K562 (cell line): ENCODE measurements around the gene LRRC27. TPM values are rescaled to one million over a fixed set of nuclear protein-coding genes. Genes with fewer than 3 reads are reported as not detected.
A peak's percentile ranks its signal among the peaks of the same experiment; 100 is the strongest.

Experiments
- CSDE1 ChIP-seq, 2 experiments: fragments of 450-650 bp; IDR thresholded peaks; 2 replicates each; pipeline ENCODE4 v1.6.1; 2016; ENCODE audit warnings: mild to moderate bottlenecking in 1 of 2
- ETV1 ChIP-seq: fragments of 450-650 bp; conservative IDR thresholded peaks from 2 replicates; pipeline ENCODE4 v1.6.1; 2016; ENCODE audit warnings: missing genetic modification characterization, control low read depth, low read depth, missing compliant biosample characterization
- FOXA3 ChIP-seq, 2 experiments: fragments of 450-650 bp in 1 of 2; sonication (generic) in 1 of 2; formaldehyde crosslinking; IDR thresholded peaks in 1 of 2; conservative IDR thresholded peaks in 1 of 2; 2 replicates each; pipeline versions ENCODE4 v1.4.0 to v1.8.0; 2020 to 2022; ENCODE audit warnings: mild to moderate bottlenecking in 2 of 2, missing genetic modification reagents in 1 of 2
- GABPB2 ChIP-seq: fragments of 250-450 bp; sonication (Bioruptor Pico); conservative IDR thresholded peaks from 2 replicates; pipeline ENCODE4 v1.5.1; 2021; ENCODE audit warnings: mild to moderate bottlenecking
- HCFC1 ChIP-seq: IDR thresholded peaks from 2 replicates; pipeline ENCODE4 v1.6.1; 2012; ENCODE audit warnings: low read depth, low read length, improper control_type of control experiment
- HNRNPH1 ChIP-seq: fragments of 200-400 bp; formaldehyde crosslinking; optimal IDR thresholded peaks from 2 replicates; pipeline ENCODE3; 2017; ENCODE audit warnings: low read depth, mild to moderate bottlenecking, low read length, moderate library complexity
- HSF4 ChIP-seq: fragments of 250-450 bp; sonication (Bioruptor Pico); IDR thresholded peaks from 2 replicates; pipeline ENCODE4 v2.1.2; 2022; ENCODE audit warnings: mild to moderate bottlenecking, moderate library complexity, borderline replicate concordance
- MCM3 ChIP-seq: fragments of 450-650 bp; IDR thresholded peaks from 2 replicates; pipeline ENCODE4 v1.6.1; 2016
- NCOA2 ChIP-seq, 2 experiments: fragments of 450-650 bp; IDR thresholded peaks; 2 replicates each; pipeline ENCODE4 v1.6.1; 2018; ENCODE audit warnings: mild to moderate bottlenecking in 2 of 2, moderate library complexity in 1 of 2; ENCODE audit not compliant: partially characterized antibody in 2 of 2
- NONO ChIP-seq, 2 experiments: fragments of 200-400 bp in 1 of 2; fragments of 450-650 bp in 1 of 2; formaldehyde crosslinking in 1 of 2; IDR thresholded peaks; 2 replicates each; pipeline ENCODE4 v1.6.1; 2017; ENCODE audit warnings: low read depth in 2 of 2, mild to moderate bottlenecking in 2 of 2, moderate library complexity in 2 of 2, low read length in 1 of 2
- NRF1 ChIP-seq, 2 experiments: fragments of 450-650 bp; IDR thresholded peaks in 1 of 2; conservative IDR thresholded peaks in 1 of 2; 2 replicates each; pipeline ENCODE4 v1.6.1; 2014; ENCODE audit warnings: mild to moderate bottlenecking in 2 of 2
- POLR2B ChIP-seq: fragments of 450-650 bp; IDR thresholded peaks from 2 replicates; pipeline ENCODE4 v1.6.1; 2018; ENCODE audit warnings: low read depth; ENCODE audit not compliant: partially characterized antibody
- POLR2G ChIP-seq: fragments of 200-400 bp; formaldehyde crosslinking; IDR thresholded peaks from 2 replicates; pipeline ENCODE4 v1.6.1; 2017; ENCODE audit warnings: low read depth, mild to moderate bottlenecking, antibody characterized with exemption, low read length, moderate library complexity
- RAD21 ChIP-seq, 2 experiments: fragments of 250-450 bp in 1 of 2; fragments of 450-650 bp in 1 of 2; sonication (Bioruptor Pico) in 1 of 2; formaldehyde crosslinking in 1 of 2; IDR thresholded peaks in 1 of 2; conservative IDR thresholded peaks in 1 of 2; 2 replicates each; pipeline versions ENCODE4 v1.4.0 to v1.8.0; 2020 to 2022; ENCODE audit warnings: mild to moderate bottlenecking in 2 of 2, moderate library complexity in 1 of 2
- RAD51 ChIP-seq: fragments of 450-650 bp; IDR thresholded peaks from 2 replicates; pipeline ENCODE4 v1.7.1; 2016; ENCODE audit warnings: low read depth, mild to moderate bottlenecking, borderline replicate concordance
- RNF2 ChIP-seq: sonication (generic); IDR thresholded peaks from 2 replicates; pipeline ENCODE4 v1.6.1; 2016
- SMAD1 ChIP-seq: fragments of 150-350 bp; IDR thresholded peaks from 2 replicates; pipeline ENCODE4 v1.6.1; 2014; ENCODE audit warnings: low read length, low read depth; ENCODE audit not compliant: partially characterized antibody
- TAF15 ChIP-seq: fragments of 200-400 bp; formaldehyde crosslinking; IDR thresholded peaks from 2 replicates; pipeline ENCODE4 v1.6.1; 2017; ENCODE audit warnings: mild to moderate bottlenecking, low read depth, low read length, moderate library complexity
- TCFL5 ChIP-seq: fragments of 250-450 bp; sonication (Bioruptor Pico); conservative IDR thresholded peaks from 2 replicates; pipeline ENCODE4 v1.6.1; 2021; ENCODE audit warnings: mild to moderate bottlenecking, moderate library complexity, matching md5 sums
- TGIF2 ChIP-seq: sonication (generic); formaldehyde crosslinking; IDR thresholded peaks from 2 replicates; pipeline ENCODE4 v1.8.1; 2022; ENCODE audit warnings: mild to moderate bottlenecking, missing genetic modification reagents, moderate library complexity
- WHSC1 ChIP-seq: IDR thresholded peaks from one replicate; pipeline ENCODE4 v1.6.1; 2012; ENCODE audit warnings: low read length, control low read depth, inconsistent platforms
- ZNF584 ChIP-seq: fragments of 200-800 bp; sonication (Bioruptor generic); IDR thresholded peaks from 2 replicates; pipeline ENCODE4 v1.6.1; 2016; ENCODE audit warnings: low read depth, mild to moderate bottlenecking, missing genetic modification characterization, missing compliant biosample characterization
- polyA plus RNA-seq, 8 experiments: library from polyadenylated mRNA; depleted of rRNA in 4 of 8; stranded (reverse) in 5 of 8; unstranded in 3 of 8; fragments of >200 nt; fragmentation: Nextera tagmentation in 2 of 8; fragmentation: Illumina TruSeq in 1 of 8; extraction: Ambion mirVana in 2 of 8; extraction: Trizol in 1 of 8; gene quantifications; 2 replicates each; pipeline versions ENCODE4 v1.2.1 to v1.2.3, GENCODE V29; 2011 to 2014; ENCODE audit warnings: inconsistent platforms in 1 of 8, missing spikeins in 1 of 8
- total RNA-seq, 7 experiments: library from RNA; depleted of rRNA in 6 of 7; stranded (reverse); fragments of >200 nt in 6 of 7; fragmentation: Illumina TruSeq in 2 of 7; extraction: Trizol in 2 of 7; gene quantifications; 2 replicates each; pipeline versions ENCODE4 v1.2.1 to v1.2.3, GENCODE V29; 2011 to 2021; ENCODE audit warnings: low replicate concordance in 1 of 7
- TF ChIP-seq, protein P1 (sequence below): sonication (generic); formaldehyde crosslinking; IDR thresholded peaks from 2 replicates; pipeline ENCODE4 v1.9.0; 2022; ENCODE audit warnings: mild to moderate bottlenecking, missing genetic modification reagents
- TF ChIP-seq, protein P2 (sequence below): sonication (generic); formaldehyde crosslinking; IDR thresholded peaks from 2 replicates; pipeline ENCODE4 v1.8.0; 2022; ENCODE audit warnings: mild to moderate bottlenecking, missing genetic modification reagents
- TF ChIP-seq, protein P3 (sequence below): sonication (generic); formaldehyde crosslinking; IDR thresholded peaks from 2 replicates; pipeline ENCODE4 v1.8.0; 2022; ENCODE audit warnings: mild to moderate bottlenecking, missing genetic modification reagents

LRRC27 gene
- total and polyA plus RNA-seq, 9 of the 15 experiments (the other 6 are each of a cell fraction or from before 2014, with no cell fraction given): 0.10 to 2.7 (median 1.4) TPM

DNA sequence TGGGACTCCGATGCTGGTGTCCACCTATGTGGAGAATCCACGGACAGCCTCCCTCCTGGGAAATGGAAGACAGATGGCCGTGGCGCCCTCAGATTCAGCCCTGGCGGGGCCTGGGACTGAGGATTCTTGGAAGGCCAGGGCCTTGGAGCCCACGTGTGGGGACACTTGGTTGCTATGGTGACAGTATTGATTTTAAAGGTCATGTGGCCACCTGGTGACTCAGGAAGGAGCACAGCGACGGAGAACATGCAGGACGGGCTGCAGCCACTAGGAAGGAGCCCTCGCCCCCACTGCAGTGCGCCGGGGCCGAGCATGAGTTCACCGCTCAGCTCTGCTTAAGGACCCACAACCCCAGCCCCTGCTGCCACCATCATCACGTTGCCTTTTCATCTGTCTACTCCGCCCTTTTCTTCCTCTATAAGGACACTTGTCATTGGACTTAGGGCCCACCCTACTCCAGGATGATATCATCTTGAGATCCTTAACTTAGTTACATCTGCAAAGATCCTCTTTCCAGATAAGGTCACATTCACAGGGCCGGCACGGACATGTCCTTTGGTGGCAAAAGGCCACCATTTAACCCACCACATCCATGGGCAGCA is 20.6 kb upstream of the LRRC27 start (continued):
- no peak for TF ChIP-seq POLR2B
- TF ChIP-seq TCFL5: no peak
- no peak for TF ChIP-seq GABPB2
- no peak for TF ChIP-seq ZNF584 (CRISPR knock-in tag)
- TF ChIP-seq, protein P1, sequence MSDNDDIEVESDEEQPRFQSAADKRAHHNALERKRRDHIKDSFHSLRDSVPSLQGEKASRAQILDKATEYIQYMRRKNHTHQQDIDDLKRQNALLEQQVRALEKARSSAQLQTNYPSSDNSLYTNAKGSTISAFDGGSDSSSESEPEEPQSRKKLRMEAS (CRISPR knock-in tag): peak; percentile 63
- TF ChIP-seq NCOA2 (IDR thresholded peaks at IDR 0.05; ENCODE audit: partially characterized antibody in 2 of 2): no peak
- no peak for TF ChIP-seq NONO (IDR thresholded peaks at IDR 0.05; ENCODE audit: low read depth in 2 of 2, low read length in 1 of 2)
- no peak for TF ChIP-seq HCFC1
- TF ChIP-seq, protein P2, sequence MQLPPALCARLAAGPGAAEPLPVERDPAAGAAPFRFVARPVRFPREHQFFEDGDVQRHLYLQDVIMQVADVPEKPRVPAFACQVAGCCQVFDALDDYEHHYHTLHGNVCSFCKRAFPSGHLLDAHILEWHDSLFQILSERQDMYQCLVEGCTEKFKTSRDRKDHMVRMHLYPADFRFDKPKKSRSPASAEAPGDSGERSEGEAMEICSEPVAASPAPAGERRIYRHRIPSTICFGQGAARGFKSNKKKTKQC (CRISPR knock-in tag): no peak
- TF ChIP-seq WHSC1: no peak
- TF ChIP-seq, protein P3, sequence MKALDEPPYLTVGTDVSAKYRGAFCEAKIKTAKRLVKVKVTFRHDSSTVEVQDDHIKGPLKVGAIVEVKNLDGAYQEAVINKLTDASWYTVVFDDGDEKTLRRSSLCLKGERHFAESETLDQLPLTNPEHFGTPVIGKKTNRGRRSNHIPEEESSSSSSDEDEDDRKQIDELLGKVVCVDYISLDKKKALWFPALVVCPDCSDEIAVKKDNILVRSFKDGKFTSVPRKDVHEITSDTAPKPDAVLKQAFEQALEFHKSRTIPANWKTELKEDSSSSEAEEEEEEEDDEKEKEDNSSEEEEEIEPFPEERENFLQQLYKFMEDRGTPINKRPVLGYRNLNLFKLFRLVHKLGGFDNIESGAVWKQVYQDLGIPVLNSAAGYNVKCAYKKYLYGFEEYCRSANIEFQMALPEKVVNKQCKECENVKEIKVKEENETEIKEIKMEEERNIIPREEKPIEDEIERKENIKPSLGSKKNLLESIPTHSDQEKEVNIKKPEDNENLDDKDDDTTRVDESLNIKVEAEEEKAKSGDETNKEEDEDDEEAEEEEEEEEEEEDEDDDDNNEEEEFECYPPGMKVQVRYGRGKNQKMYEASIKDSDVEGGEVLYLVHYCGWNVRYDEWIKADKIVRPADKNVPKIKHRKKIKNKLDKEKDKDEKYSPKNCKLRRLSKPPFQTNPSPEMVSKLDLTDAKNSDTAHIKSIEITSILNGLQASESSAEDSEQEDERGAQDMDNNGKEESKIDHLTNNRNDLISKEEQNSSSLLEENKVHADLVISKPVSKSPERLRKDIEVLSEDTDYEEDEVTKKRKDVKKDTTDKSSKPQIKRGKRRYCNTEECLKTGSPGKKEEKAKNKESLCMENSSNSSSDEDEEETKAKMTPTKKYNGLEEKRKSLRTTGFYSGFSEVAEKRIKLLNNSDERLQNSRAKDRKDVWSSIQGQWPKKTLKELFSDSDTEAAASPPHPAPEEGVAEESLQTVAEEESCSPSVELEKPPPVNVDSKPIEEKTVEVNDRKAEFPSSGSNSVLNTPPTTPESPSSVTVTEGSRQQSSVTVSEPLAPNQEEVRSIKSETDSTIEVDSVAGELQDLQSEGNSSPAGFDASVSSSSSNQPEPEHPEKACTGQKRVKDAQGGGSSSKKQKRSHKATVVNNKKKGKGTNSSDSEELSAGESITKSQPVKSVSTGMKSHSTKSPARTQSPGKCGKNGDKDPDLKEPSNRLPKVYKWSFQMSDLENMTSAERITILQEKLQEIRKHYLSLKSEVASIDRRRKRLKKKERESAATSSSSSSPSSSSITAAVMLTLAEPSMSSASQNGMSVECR: 0 out of 2 replicates have a peak, but pooled peaks have one; percentile 42
- peak in 1 of 2 experiments; percentile 19; a peak in 2 of 4 replicates for TF ChIP-seq RAD21 (CRISPR knock-in tag; conservative IDR thresholded peaks at IDR 0.05 in 1 of 2, IDR thresholded peaks at IDR 0.05 in 1 of 2)
- TF ChIP-seq SMAD1: no peak
- TF ChIP-seq TAF15: no peak
- peak; percentile 85 for TF ChIP-seq RAD51
- no peak for TF ChIP-seq ETV1 (tag)
- TF ChIP-seq MCM3: no peak
- no peak for TF ChIP-seq RNF2
- peak in 1 of 2 experiments; percentile 86; a peak in 2 of 4 replicates for TF ChIP-seq CSDE1 (IDR thresholded peaks at IDR 0.05)
- TF ChIP-seq HNRNPH1: no peak
- peak; percentile 90 to 98 for TF ChIP-seq FOXA3 (CRISPR knock-in tag; conservative IDR thresholded peaks at IDR 0.05 in 1 of 2, IDR thresholded peaks at IDR 0.05 in 1 of 2)
- TF ChIP-seq TGIF2: no peak
- no peak for TF ChIP-seq POLR2G
- TF ChIP-seq NRF1 (conservative IDR thresholded peaks at IDR 0.05 in 1 of 2, IDR thresholded peaks at IDR 0.05 in 1 of 2): peak; percentile 56 to 70
- no peak for TF ChIP-seq HSF4 (CRISPR knock-in tag)
